Erythroblast (primary cell): ENCODE measurements around the gene NIPSNAP3A.

ENCODE experiments used
- GATA1 ChIP-seq: IDR thresholded peaks from 2 replicates; pipeline ENCODE4 v1.6.1; 2011; ENCODE audit warnings: low read depth, mild to moderate bottlenecking, control low read depth, low read length, moderate library complexity
- POLR2A ChIP-seq: IDR thresholded peaks from 2 replicates; pipeline ENCODE4 v1.6.1; 2011; ENCODE audit warnings: mild to moderate bottlenecking, low read length

DNA sequence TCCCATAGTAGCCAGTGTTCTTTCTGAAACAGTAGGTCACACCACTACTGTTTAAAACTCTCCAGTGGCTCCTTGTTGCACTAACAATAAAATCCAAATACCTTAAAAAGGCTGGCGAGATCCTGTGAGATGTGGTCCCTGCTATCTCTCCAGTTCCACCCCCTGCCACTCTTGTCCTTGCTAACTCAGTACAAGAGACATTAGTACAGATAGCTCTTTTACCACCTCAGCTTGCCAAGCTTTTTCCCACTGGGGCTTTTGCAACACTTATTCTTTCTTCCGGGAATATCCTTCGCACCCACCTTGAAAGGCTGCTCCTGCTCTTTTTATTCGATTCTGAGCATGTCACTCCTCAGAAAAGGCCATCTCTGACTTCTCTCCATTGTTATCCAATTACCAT, 31.3 kb downstream of the NIPSNAP3A start:
- TF ChIP-seq POLR2A (no peak), GATA1 (no peak)
